Upper lobe of left lung (tissue), 4 donors: Measurements from ENCODE around the gene LRRTM2.

Source experiments
- CTCF ChIP-seq, 6 experiments: fragments of 450-650 bp in 4 of 6; fragments of 200-600 bp in 2 of 6; sonication (generic) in 2 of 6; IDR thresholded peaks; one replicate each; pipeline ENCODE4 v1.5.1; 2016 to 2019; ENCODE audit warnings: antibody characterized with exemption in 6 of 6
- EP300 ChIP-seq, 4 donors: sonication (generic); formaldehyde crosslinking; IDR thresholded peaks; one replicate each; pipeline ENCODE4 v1.5.1; 2017; ENCODE audit warnings: antibody characterized with exemption in 4 of 4, control low read depth in 2 of 4
- POLR2A ChIP-seq, 4 donors: fragments of 450-650 bp; IDR thresholded peaks; one replicate each; pipeline ENCODE4 v1.5.1; 2016 to 2017; ENCODE audit warnings: antibody characterized with exemption in 4 of 4, mild to moderate bottlenecking in 2 of 4

GRCh38 chr5:138841531-138841930 is 33.6 kb downstream of the LRRTM2 start:
- TF ChIP-seq POLR2A (IDR thresholded peaks at IDR 0.05) (no peak), CTCF (IDR thresholded peaks at IDR 0.05) (no peak), EP300 (IDR thresholded peaks at IDR 0.05) (no peak)
